Activated CD4-positive, alpha-beta T cell treated with anti-CD3 and anti-CD28 coated beads for 48 hours (primary cell): ENCODE data around the gene ODC1.

Experiments used
- DNase-seq: peaks from one replicate; pipeline ENCODE4 v3.0.0-alpha.2; 2020

ODC1 gene

DNA sequence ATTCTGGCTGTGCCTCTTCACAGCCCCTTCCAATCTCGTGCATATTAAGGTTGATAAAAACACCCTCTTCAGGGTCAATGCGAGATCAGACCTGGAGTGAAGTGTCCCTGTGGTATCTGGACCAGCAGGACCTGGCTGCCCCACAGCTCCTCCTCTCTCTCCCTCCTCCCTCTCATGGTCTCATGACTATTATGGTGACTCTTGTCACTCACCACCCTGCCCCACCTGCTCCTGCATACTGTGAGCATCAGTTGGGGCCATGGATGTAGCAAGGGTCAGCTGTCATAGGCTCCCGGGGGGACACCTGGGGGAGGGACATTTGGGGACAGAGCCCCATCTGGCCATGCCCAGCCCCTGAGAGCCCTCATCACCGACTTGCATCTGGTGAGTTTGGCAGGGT lies 50.2 kb downstream of the ODC1 start:
- no peak for DNase-seq

DNA sequence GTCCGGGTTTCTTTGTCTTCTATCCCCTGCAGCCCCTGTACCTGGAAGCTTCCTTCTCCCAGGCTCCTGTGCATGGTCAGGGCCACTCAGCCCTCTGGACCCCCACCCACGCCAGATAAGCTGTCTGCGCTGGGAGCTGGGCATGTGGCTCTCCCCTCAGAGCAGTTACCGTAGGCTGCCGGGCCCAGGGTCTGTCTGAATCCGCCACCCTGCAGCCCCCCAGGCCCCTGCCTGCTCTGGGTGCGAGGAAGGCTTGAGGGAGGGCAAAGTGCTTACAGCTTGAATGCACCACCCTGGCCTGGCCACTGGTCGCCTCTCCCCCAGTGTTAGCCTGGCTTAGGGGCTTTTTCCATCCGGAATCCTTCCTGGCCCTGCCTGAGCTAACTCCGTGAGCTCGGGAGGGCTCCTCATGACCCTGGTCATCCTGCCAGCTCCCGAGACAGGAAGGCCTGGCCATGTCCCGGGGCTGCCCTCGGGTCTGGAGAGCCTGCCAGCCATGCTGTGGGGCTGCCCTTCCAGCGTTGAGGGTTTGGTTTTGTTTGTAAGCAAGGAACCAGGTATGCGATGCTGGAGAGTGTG lies 50.7 kb downstream of the ODC1 start:
- no peak for DNase-seq

DNA sequence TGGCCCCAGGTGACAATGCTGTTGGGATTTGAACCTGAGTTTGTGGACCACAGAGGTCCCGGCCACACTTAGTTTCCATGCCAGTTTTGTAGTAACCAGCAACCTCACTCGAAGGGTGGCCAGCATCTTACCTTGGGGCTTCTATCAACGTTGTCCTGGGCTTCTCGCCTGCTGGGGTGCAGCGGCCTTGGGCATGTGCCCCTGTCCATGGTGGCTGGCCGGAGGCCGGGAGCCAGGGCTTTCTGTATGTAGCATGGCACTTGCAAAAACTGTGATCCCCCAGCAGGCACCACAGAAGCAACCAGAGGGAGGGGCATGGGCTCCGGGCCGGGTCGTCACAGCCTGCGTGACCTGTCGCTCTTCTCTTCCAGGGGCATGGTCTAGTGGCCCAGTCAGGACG lies 51.7 kb downstream of the ODC1 start:
- DNase-seq = no peak

DNA sequence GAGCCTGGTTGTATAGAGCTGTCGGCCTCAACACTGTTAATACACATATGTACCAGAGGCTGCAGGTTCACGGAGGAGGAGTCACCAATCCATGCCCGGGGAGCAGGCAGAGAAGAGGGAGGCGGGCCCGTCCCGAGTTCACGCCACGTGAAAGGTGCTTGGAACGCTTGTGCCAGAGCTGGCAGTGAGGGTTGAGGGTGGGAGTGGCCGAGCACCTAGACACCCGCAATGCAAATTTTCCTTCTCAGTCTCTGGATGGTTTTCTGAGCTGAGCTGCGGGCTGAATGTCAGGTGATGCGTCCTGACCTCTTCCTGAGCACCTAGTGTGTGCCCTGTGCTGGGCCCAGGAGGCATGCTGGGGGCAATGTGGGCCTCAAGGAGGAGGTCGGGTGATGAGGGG lies 52.2 kb downstream of the ODC1 start:
- no peak for DNase-seq

DNA sequence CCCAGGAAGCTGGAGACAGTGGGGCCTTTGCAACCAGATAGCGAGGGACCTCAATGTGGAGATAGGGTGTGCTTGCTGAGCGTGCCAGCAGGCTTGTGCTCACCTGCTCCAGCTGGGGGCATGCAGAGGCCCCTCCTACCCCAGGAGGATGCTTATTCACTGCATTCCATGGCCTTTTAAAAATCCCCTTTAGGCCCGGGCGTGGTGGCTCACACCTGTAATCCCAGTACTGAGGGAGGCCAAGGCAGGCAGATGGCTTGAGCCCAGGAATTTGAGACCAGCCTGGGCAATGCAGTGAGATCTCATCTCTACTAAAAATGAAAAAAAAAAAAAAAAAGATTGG lies 54.5 kb downstream of the ODC1 start:
- DNase-seq = no peak

DNA sequence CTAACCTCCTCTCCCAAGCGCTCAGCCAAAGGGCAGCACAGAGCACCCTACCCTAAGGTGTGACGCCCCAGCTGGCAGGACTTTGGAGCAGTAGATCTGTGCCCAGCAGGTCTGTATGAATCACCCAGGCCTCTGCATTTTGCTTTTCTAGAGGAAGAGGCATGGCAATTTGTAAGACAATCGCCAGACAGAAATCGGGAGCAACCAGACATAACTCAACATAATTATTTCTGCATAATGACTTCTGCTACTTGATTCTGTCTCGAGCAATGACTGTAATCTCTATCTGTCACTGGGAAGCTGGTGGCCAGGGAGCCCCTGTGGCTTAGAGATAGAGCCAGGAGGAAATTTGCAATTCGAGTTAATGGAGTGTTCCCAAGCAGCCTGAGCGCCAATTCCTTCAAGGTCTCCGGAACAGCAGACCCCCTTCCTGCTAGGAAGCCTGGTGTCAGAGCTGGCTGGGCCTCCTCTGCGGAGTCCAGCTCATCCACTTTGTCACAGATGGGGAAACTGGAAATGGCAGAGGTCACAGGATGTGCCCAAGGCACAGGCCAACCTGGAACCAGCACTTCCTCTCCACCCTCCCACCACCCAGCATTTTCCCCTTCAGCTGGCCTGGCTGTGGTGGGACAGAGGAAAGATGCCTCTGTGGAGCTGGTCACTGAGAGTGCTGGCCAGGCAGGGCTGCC lies 55.0 kb downstream of the ODC1 start:
- no peak for DNase-seq

DNA sequence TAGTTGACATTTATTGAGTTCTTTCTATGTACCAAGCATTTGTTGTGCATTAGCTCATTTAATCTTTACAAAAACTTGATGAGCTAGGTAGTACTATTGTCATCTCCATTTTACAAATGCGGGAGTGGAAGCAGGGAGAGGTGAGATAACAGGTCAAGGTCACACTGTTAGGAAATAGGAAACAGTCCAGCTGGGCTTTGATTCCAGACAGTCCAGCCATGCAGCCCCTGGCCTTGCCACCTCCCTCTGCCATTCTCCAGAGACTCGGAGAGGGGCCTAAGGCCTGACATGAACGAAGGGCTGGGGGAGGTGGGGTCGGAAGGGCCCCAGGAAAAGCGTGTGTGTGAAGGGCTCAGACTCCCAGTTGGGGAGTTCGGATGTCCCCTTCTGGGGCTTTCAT lies 55.6 kb downstream of the ODC1 start:
- no peak for DNase-seq

DNA sequence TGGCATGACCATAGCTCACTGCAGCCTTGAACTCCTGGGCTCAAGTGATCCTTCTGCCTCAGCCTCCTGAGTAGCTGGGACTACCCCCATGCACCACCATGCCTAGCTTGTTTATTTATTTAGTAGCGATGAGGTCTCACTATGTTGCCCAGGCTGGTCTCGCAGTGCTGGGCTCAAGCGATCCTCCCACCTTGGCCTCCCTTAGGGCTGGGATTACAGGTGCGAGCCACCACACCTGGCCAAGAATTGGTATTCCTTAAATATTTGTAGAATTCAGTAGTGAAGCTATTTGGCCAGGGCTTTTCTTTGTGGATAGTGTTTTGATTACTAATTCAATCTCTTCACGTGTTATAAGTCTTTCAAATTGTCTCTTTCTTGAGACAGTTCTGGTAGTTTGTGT lies 56.0 kb downstream of the ODC1 start:
- no peak for DNase-seq

DNA sequence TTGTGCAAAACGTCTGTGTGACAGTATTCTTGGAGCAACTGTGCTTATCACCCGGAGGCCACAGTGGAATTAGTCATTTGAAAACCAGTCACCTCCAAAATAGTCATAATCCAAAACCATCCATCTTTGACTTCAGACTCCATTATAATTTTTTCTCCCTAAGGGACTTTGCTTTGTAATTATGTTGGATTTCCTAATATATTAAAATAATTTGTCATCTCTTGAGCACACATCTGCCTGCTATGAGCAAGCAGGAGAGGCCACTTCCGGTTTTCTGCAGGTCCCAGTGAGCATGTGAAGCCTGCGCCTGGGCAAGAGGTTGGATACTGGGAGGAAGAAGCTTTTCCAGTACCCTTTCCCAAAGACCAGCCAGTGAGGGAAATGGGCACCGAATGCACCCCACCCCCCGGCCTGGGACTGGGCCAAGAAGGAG lies 57.7 kb downstream of the ODC1 start:
- DNase-seq = no peak
